HCT116 (cell line): Measurements from ENCODE around the gene LMAN2L. TPM values are rescaled to one million over a fixed set of nuclear protein-coding genes. Genes with fewer than 3 reads are reported as not detected.

ENCODE experiments used
- ATAC-seq: fragments of 200-7000 bp; cut with Tn5 transposase; 2 replicates; pipeline ENCODE4 v1.9.1; 2020; ENCODE audit warnings: mild to moderate bottlenecking, moderate library complexity
- BruUV-seq: library from RNA; stranded (reverse); fragments of 400-500 nt; replicated peaks from 2 replicates; lab custom pipeline; 2021; lab: Mats Ljungman, UMichigan
- CTCF ChIA-PET: fragments of 300-600 bp; sonication (Branson Sonifier 250); formaldehyde crosslinking; loops from one replicate; lab custom pipeline; 2021; ENCODE audit warnings: antibody characterized with exemption; lab: Charles Lee
- POLR2A ChIA-PET: fragments of 300-600, 350-600 bp; sonication (Branson Sonifier 250); formaldehyde crosslinking; loops from one replicate; lab custom pipeline; 2021; ENCODE audit warnings: antibody characterized with exemption; lab: Charles Lee
- RAD21 ChIA-PET, 2 experiments: fragments of 300-600 bp; sonication (Branson Sonifier 250); formaldehyde crosslinking; loops; one replicate each; lab custom pipeline; 2023; ENCODE audit warnings: low total read pairs in 2 of 2; ENCODE audit not compliant: uncharacterized antibody in 2 of 2, unreplicated experiment in 2 of 2, low non-redundant PET in 1 of 2; lab: Charles Lee
- DNase-seq: peaks from one replicate; pipeline ENCODE4 v3.0.0-alpha.2; 2010; ENCODE audit warnings: low read depth, low spot score
- H2AFZ ChIP-seq: fragments of 200-600 bp; shearing (Covaris generic), sonication (generic); 2 replicates; pipeline ENCODE4 v1.6.1; 2017; ENCODE audit warnings: low read depth, mixed run types, mixed read lengths, antibody characterized with exemption, low read length; ENCODE audit not compliant: poor library complexity, severe bottlenecking
- H3K27ac ChIP-seq: 2 replicates; pipeline ENCODE4 v1.5.1; 2012; ENCODE audit warnings: low read depth, low read length
- H3K27me3 ChIP-seq: fragments of 200-600 bp; sonication (generic); 2 replicates; pipeline ENCODE4 v1.6.1; 2016; ENCODE audit warnings: mixed run types, low read length, mixed read lengths; ENCODE audit not compliant: insufficient read depth
- H3K36me3 ChIP-seq, 2 experiments: fragments of 200-500 bp in 1 of 2; fragments of 200-600 bp in 1 of 2; sonication (Bioruptor generic) in 1 of 2; sonication (generic) in 1 of 2; 2 replicates each; pipeline versions ENCODE4 v1.5.1 to v1.6.1; 2014 to 2016; ENCODE audit warnings: low read length in 2 of 2, inconsistent platforms in 1 of 2, mixed read lengths in 1 of 2, mixed run types in 1 of 2; ENCODE audit not compliant: insufficient read depth in 2 of 2, control insufficient read depth in 1 of 2
- H3K4me1 ChIP-seq, 2 experiments: fragments of 200-600 bp in 1 of 2; sonication (generic) in 1 of 2; 2 replicates each; pipeline versions ENCODE4 v1.5.1 to v1.6.1; 2012 to 2017; ENCODE audit warnings: low read length in 2 of 2, inconsistent platforms in 1 of 2, mild to moderate bottlenecking in 1 of 2, mixed read lengths in 1 of 2, mixed run types in 1 of 2, moderate library complexity in 1 of 2; ENCODE audit not compliant: insufficient read depth in 2 of 2, control insufficient read depth in 1 of 2
- H3K4me2 ChIP-seq: fragments of 200-600 bp; sonication (generic); 2 replicates; pipeline ENCODE4 v1.6.1; 2017; ENCODE audit warnings: mixed run types, low read length, mixed read lengths
- H3K4me3 ChIP-seq, 2 experiments: fragments of 200-600 bp in 1 of 2; sonication (generic) in 1 of 2; replicated peaks in 1 of 2; 2 replicates each; pipeline ENCODE4 v1.5.1; 2011 to 2016; ENCODE audit warnings: low read length in 2 of 2, control low read depth in 1 of 2, low read depth in 1 of 2, mild to moderate bottlenecking in 1 of 2, mixed read lengths in 1 of 2, mixed run types in 1 of 2
- H3K79me2 ChIP-seq: fragments of 200-600 bp; sonication (generic); 2 replicates; pipeline ENCODE4 v1.6.1; 2017; ENCODE audit warnings: mild to moderate bottlenecking, mixed run types, low read length, moderate library complexity, mixed read lengths; ENCODE audit not compliant: insufficient read depth
- H3K9ac ChIP-seq: fragments of 200-600 bp; sonication (generic); 2 replicates; pipeline ENCODE4 v1.6.1; 2016; ENCODE audit warnings: low read length, mixed read lengths
- H3K9me2 ChIP-seq: fragments of 200-600 bp; sonication (generic), shearing (Covaris generic); 2 replicates; pipeline ENCODE4 v1.6.1; 2017; ENCODE audit warnings: mixed run types, mild to moderate bottlenecking, moderate library complexity; ENCODE audit not compliant: insufficient read depth
- H3K9me3 ChIP-seq, 2 experiments: fragments of 200-500 bp in 1 of 2; fragments of 200-600 bp in 1 of 2; sonication (Bioruptor generic) in 1 of 2; sonication (generic) in 1 of 2; 2 replicates each; pipeline ENCODE4 v1.6.1; 2014 to 2017; ENCODE audit warnings: low read length in 2 of 2, mixed read lengths in 2 of 2, inconsistent platforms in 1 of 2, low read depth in 1 of 2, mild to moderate bottlenecking in 1 of 2, mixed run types in 1 of 2, moderate library complexity in 1 of 2; ENCODE audit not compliant: control insufficient read depth in 1 of 2, insufficient read depth in 1 of 2
- H4K20me1 ChIP-seq: fragments of 200-600 bp; sonication (generic), shearing (Covaris generic); 2 replicates; pipeline ENCODE4 v1.6.1; 2017; ENCODE audit warnings: mixed run types, mild to moderate bottlenecking, moderate library complexity; ENCODE audit not compliant: insufficient read depth
- CBX3 ChIP-seq: IDR thresholded peaks from 2 replicates; pipeline ENCODE4 v1.6.1; 2012; ENCODE audit warnings: low read depth
- CEBPB ChIP-seq: IDR thresholded peaks from 2 replicates; pipeline ENCODE4 v1.6.1; 2012; ENCODE audit warnings: low read depth
- EGR1 ChIP-seq: IDR thresholded peaks from 2 replicates; pipeline ENCODE4 v1.6.1; 2012; ENCODE audit warnings: low read depth
- EZH2 ChIP-seq: fragments of 200-600 bp; sonication (generic); IDR thresholded peaks from 2 replicates; pipeline ENCODE4 v1.6.1; 2017; ENCODE audit warnings: antibody characterized with exemption, mixed run types
- EZH2phosphoT487 ChIP-seq: fragments of 200-600 bp; IDR thresholded peaks from 2 replicates; pipeline ENCODE4 v1.6.1; 2018; ENCODE audit warnings: antibody characterized with exemption, borderline replicate concordance
- JUND ChIP-seq: IDR thresholded peaks from 2 replicates; pipeline ENCODE4 v1.6.1; 2012
- POLR2AphosphoS5 ChIP-seq: IDR thresholded peaks from 2 replicates; pipeline ENCODE4 v1.6.1; 2011; ENCODE audit warnings: mild to moderate bottlenecking, low read depth, low read length, moderate library complexity
- SP1 ChIP-seq: IDR thresholded peaks from 2 replicates; pipeline ENCODE4 v1.6.1; 2012; ENCODE audit warnings: low read depth
- SRF ChIP-seq: IDR thresholded peaks from 2 replicates; pipeline ENCODE4 v1.6.1; 2012; ENCODE audit warnings: low read depth
- TCF7L2 ChIP-seq: IDR thresholded peaks from 2 replicates; pipeline ENCODE4 v1.7.0; 2011; ENCODE audit warnings: borderline replicate concordance, inconsistent platforms; ENCODE audit not compliant: insufficient read depth, insufficient read length; ENCODE audit errors: extremely low read depth
- YY1 ChIP-seq: IDR thresholded peaks from 2 replicates; pipeline ENCODE4 v1.6.1; 2011; ENCODE audit warnings: low read length, low read depth, moderate library complexity, mild to moderate bottlenecking; ENCODE audit not compliant: insufficient replicate concordance; ENCODE audit errors: extremely low read depth
- ZNF274 ChIP-seq: fragments of 200-500 bp; sonication (Bioruptor generic); IDR thresholded peaks from 2 replicates; pipeline ENCODE4 v1.6.1; 2014; ENCODE audit warnings: mild to moderate bottlenecking, low read depth, low read length, inconsistent platforms
- intact Hi-C: fragments of 100-400 bp; cut with micrococcal nuclease; formaldehyde crosslinking; loops from 2 replicates; pipeline ENCODE4 v1.10.0; 2022
- total RNA-seq: library from RNA; stranded (reverse); gene quantifications from one replicate; pipeline ENCODE4 v1.2.1, GENCODE V29; 2021; ENCODE audit not compliant: unreplicated experiment
- TF ChIP-seq, protein P1 (sequence below): IDR thresholded peaks from 2 replicates; pipeline ENCODE4 v1.6.1; 2012
- TF ChIP-seq, protein P2 (sequence below): IDR thresholded peaks from 2 replicates; pipeline ENCODE4 v1.6.1; 2012; ENCODE audit warnings: low read depth
- TF ChIP-seq, protein P3 (sequence below): IDR thresholded peaks from 2 replicates; pipeline ENCODE4 v1.6.1; 2012

The LMAN2L gene
- total RNA-seq, 1 experiment from 2014 or later = 15.2 TPM

DNA sequence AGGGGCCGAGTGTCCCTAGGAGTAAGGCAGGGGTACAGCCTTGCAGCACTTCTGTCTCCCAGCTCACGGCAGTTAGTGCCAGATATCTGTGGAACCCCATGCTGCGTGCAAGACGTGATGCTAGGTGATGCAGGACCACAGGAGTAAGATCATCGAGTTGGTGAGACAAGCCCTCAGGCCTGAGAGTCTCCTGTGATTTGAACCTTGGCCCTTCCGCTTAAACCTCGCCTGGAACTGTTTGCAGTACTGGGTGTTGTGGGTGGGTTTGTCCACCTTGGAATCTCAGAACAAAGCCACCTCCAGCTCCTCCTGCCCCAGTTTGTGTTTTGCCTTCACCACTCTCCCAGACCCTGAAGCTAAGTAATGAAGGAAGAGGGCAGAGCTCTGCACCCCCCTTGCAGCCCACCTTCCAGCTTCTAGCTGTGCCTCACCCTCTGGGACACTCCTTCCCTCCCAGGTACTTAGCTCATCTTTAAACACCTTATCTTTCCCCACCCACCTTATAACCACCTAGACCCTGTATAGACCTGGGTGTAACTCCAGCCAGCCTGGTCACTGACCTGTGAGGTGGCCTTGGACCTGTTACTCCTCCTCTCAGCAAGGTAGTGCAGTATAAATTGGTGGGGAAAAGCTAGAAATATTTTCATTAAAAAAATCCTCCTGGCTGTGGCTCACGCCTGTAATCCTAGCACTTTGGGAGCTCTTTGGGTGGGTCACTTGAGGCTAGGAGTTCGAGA, 27.4 kb upstream of the LMAN2L start:
- no TSS peak for BruUV-seq
- Histone ChIP-seq H3K4me2 (no peak overlapping the region), H3K9ac (no peak overlapping the region), H3K4me3 (no peak overlapping the region)
- RAD21 ChIA-PET = no interaction called here
- TF ChIP-seq ZNF274 (no peak), EGR1 (no peak), YY1 (no peak), POLR2AphosphoS5 (no peak), CBX3 (no peak), EZH2 (no peak), JUND (no peak), CEBPB (no peak), SRF (no peak), SP1 (no peak), TCF7L2 (no peak), EZH2phosphoT487 (no peak)
- TF ChIP-seq, protein P1, sequence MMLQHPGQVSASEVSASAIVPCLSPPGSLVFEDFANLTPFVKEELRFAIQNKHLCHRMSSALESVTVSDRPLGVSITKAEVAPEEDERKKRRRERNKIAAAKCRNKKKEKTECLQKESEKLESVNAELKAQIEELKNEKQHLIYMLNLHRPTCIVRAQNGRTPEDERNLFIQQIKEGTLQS = no peak
- TF ChIP-seq, protein P2, sequence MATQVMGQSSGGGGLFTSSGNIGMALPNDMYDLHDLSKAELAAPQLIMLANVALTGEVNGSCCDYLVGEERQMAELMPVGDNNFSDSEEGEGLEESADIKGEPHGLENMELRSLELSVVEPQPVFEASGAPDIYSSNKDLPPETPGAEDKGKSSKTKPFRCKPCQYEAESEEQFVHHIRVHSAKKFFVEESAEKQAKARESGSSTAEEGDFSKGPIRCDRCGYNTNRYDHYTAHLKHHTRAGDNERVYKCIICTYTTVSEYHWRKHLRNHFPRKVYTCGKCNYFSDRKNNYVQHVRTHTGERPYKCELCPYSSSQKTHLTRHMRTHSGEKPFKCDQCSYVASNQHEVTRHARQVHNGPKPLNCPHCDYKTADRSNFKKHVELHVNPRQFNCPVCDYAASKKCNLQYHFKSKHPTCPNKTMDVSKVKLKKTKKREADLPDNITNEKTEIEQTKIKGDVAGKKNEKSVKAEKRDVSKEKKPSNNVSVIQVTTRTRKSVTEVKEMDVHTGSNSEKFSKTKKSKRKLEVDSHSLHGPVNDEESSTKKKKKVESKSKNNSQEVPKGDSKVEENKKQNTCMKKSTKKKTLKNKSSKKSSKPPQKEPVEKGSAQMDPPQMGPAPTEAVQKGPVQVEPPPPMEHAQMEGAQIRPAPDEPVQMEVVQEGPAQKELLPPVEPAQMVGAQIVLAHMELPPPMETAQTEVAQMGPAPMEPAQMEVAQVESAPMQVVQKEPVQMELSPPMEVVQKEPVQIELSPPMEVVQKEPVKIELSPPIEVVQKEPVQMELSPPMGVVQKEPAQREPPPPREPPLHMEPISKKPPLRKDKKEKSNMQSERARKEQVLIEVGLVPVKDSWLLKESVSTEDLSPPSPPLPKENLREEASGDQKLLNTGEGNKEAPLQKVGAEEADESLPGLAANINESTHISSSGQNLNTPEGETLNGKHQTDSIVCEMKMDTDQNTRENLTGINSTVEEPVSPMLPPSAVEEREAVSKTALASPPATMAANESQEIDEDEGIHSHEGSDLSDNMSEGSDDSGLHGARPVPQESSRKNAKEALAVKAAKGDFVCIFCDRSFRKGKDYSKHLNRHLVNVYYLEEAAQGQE = no peak
- TF ChIP-seq, protein P3, sequence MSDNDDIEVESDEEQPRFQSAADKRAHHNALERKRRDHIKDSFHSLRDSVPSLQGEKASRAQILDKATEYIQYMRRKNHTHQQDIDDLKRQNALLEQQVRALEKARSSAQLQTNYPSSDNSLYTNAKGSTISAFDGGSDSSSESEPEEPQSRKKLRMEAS = no peak
- TF ChIP-seq, all 23 proteins: peak for 0
- CTCF ChIA-PET = no interaction called here
- H3K9me2 ChIP-seq = no peaks in the 10 kb centered on the region
- H3K79me2 ChIP-seq = peaks cover 27% of the 10 kb centered on the region
- intact Hi-C loops = loop anchor here (10.0 kb wide), 2 partner anchors 133 to 213 kb away; partner anchors contain the start of gene KANSL3
- H3K27ac ChIP-seq = no peak overlapping the region
- 0 out of 4 replicates have a peak, but pooled peaks cover 0 to 4% of the 10 kb centered on the region in 2 experiments for H3K36me3 ChIP-seq
- POLR2A ChIA-PET = no interaction called here
- ATAC-seq (no peak), DNase-seq (no peak)
- H2AFZ ChIP-seq = no peak overlapping the region
- no peaks in the 10 kb centered on the region for H3K27me3 ChIP-seq
- H3K9me3 ChIP-seq = no peaks in the 10 kb centered on the region
- H4K20me1 ChIP-seq = no peaks in the 10 kb centered on the region
- H3K4me1 ChIP-seq = peaks cover 8 to 29% of the 10 kb centered on the region in 2 experiments; a peak in 3 of 4 replicates
